GM12878 (cell line): ENCODE results near the gene STX16. TPM values are rescaled to one million over a fixed set of nuclear protein-coding genes. Genes with fewer than 3 reads are reported as not detected.

Experiments
- ATAC-seq: fragments of 200-7000 bp; cut with Tn5 transposase; 3 replicates; pipeline ENCODE4 v1.9.1; 2020; ENCODE audit warnings: mild to moderate bottlenecking, moderate library complexity
- BruUV-seq: library from RNA; stranded (reverse); fragments of 400-500 nt; replicated peaks from 2 replicates; lab custom pipeline; 2021; lab: Mats Ljungman, UMichigan
- CTCF ChIA-PET: fragments of 300-600 bp; sonication (Branson Sonifier 250); formaldehyde crosslinking; extraction: SDS; loops from one replicate; lab custom pipeline; 2021; ENCODE audit warnings: inconsistent platforms; lab: Yijun Ruan, JAX
- POLR2A ChIA-PET: fragments of 350-600 bp; formaldehyde crosslinking; extraction: SDS; loops from one replicate; lab custom pipeline; 2021; ENCODE audit warnings: inconsistent platforms; lab: Charles Lee
- RAD21 ChIA-PET: fragments of 300-600 bp; sonication (Branson Sonifier 250); formaldehyde crosslinking; loops from one replicate; lab custom pipeline; 2023; ENCODE audit warnings: antibody characterized with exemption; ENCODE audit not compliant: unreplicated experiment; lab: Charles Lee
- SMC1A ChIA-PET: fragments of 300-600 bp; sonication (Branson Sonifier 250); formaldehyde crosslinking; loops from one replicate; lab custom pipeline; 2023; ENCODE audit not compliant: unreplicated experiment, uncharacterized antibody; lab: Charles Lee
- DNase-seq: peaks from one replicate; pipeline ENCODE4 v3.0.0-alpha.2; 2011; ENCODE audit warnings: low read depth, low spot score
- FAIRE-seq: peaks from 3 replicates; lab custom pipeline; 2011; peaks lifted over from hg19 to GRCh38; lab: Jason Lieb, UNC
- H2AFZ ChIP-seq: 2 replicates; pipeline ENCODE4 v1.6.0; 2011; ENCODE audit warnings: low read depth, low read length, control low read depth; ENCODE audit not compliant: control insufficient read depth
- H3K27ac ChIP-seq: 2 replicates; pipeline ENCODE4 v1.5.1; 2011; ENCODE audit warnings: control low read depth; ENCODE audit not compliant: control insufficient read depth, insufficient read depth
- H3K27me3 ChIP-seq, 2 experiments: replicated peaks in 1 of 2; 2 replicates each; pipeline versions ENCODE4 v1.6.0 to v1.6.1; 2011; ENCODE audit warnings: low read length in 1 of 2; ENCODE audit not compliant: control insufficient read depth in 2 of 2, insufficient read depth in 2 of 2
- H3K36me3 ChIP-seq, 2 experiments: 2 replicates each; pipeline ENCODE4 v1.5.1; 2011; ENCODE audit warnings: low read length in 1 of 2; ENCODE audit not compliant: control insufficient read depth in 2 of 2, insufficient read depth in 2 of 2
- H3K4me1 ChIP-seq: 2 replicates; pipeline ENCODE4 v1.6.1; 2011; ENCODE audit warnings: mild to moderate bottlenecking, low read length, moderate library complexity, mixed read lengths; ENCODE audit not compliant: control insufficient read depth, insufficient read depth
- H3K4me2 ChIP-seq: 2 replicates; pipeline ENCODE4 v1.6.0; 2011; ENCODE audit warnings: control low read depth; ENCODE audit not compliant: control insufficient read depth, insufficient read depth
- H3K4me3 ChIP-seq: fragments of 200-600 bp; sonication (generic); 2 replicates; pipeline ENCODE4 v1.5.1; 2016
- H3K79me2 ChIP-seq: 2 replicates; pipeline ENCODE4 v1.6.0; 2011; ENCODE audit warnings: low read length; ENCODE audit not compliant: control insufficient read depth, insufficient read depth
- H3K9ac ChIP-seq: 2 replicates; pipeline ENCODE4 v1.8.0; 2011; ENCODE audit warnings: low read length, control low read depth, mixed read lengths; ENCODE audit not compliant: control insufficient read depth, insufficient read depth
- H3K9me3 ChIP-seq: replicated peaks from 3 replicates; pipeline ENCODE4 v1.5.1; 2011; ENCODE audit warnings: mild to moderate bottlenecking, low read length; ENCODE audit not compliant: control insufficient read depth, insufficient read depth
- H4K20me1 ChIP-seq: 2 replicates; pipeline ENCODE4 v1.6.0; 2011; ENCODE audit not compliant: control insufficient read depth, insufficient read depth
- BACH1 ChIP-seq: fragments of 450-650 bp; IDR thresholded peaks from 2 replicates; pipeline ENCODE4 v1.6.1; 2017; ENCODE audit warnings: mild to moderate bottlenecking, borderline replicate concordance
- BCL3 ChIP-seq: IDR thresholded peaks from 2 replicates; pipeline ENCODE4 v1.6.1; 2011; ENCODE audit warnings: borderline replicate concordance, low read depth, mild to moderate bottlenecking, moderate library complexity, low read length; ENCODE audit not compliant: insufficient read depth, poor library complexity, severe bottlenecking
- CEBPZ ChIP-seq: fragments of 150-350 bp; IDR thresholded peaks from 2 replicates; pipeline ENCODE4 v1.6.1; 2016; ENCODE audit warnings: low read depth, low read length
- EED ChIP-seq: sonication (generic); IDR thresholded peaks from 2 replicates; pipeline ENCODE4 v1.6.1; 2016; ENCODE audit warnings: antibody characterized with exemption, low read depth
- PAX8 ChIP-seq: fragments of 450-650 bp; IDR thresholded peaks from 2 replicates; pipeline ENCODE4 v1.6.1; 2017; ENCODE audit warnings: mild to moderate bottlenecking, moderate library complexity
- POU2F2 ChIP-seq: IDR thresholded peaks from 3 replicates; pipeline ENCODE4 v1.6.1; 2011; ENCODE audit warnings: low read depth, mild to moderate bottlenecking, low read length, borderline replicate concordance
- RCOR1 ChIP-seq: conservative IDR thresholded peaks from 2 replicates; pipeline ENCODE4 v1.6.1; 2012; ENCODE audit warnings: low read depth, low read length, improper control_type of control experiment
- SREBF1 ChIP-seq: IDR thresholded peaks from 2 replicates; pipeline ENCODE4 v1.6.1; 2012; ENCODE audit warnings: mild to moderate bottlenecking, low read length
- YBX1 ChIP-seq: fragments of 450-650 bp; IDR thresholded peaks from 2 replicates; pipeline ENCODE4 v1.6.1; 2016; ENCODE audit warnings: antibody characterized with exemption
- WGBS: methylation state at CpG from one replicate; pipeline ENCODE4 v1.1.6; 2016; ENCODE audit warnings: low lambda C conversion rate; ENCODE audit not compliant: insufficient replicate concordance, insufficient coverage; ENCODE audit errors: missing lambda C conversion rate; 5-methylcytosine and 5-hydroxymethylcytosine counted together
- in situ Hi-C: fragments of 300-500 bp; cut with MboI; formaldehyde crosslinking; loops from 9 replicates; pipeline ENCODE4 v1.14.3; 2018; ENCODE audit warnings: mixed read lengths
- intact Hi-C: fragments of 100-400 bp; cut with micrococcal nuclease; formaldehyde crosslinking; loops from one replicate; pipeline ENCODE4 v1.14.2; 2022; ENCODE audit not compliant: unreplicated experiment
- polyA plus RNA-seq, 11 experiments: library from polyadenylated mRNA; depleted of rRNA in 4 of 11; unstranded in 6 of 11; stranded (reverse) in 5 of 11; fragments of >200 nt; fragmentation: Nextera tagmentation in 4 of 11; fragmentation: Illumina TruSeq in 1 of 11; extraction: Ambion mirVana in 4 of 11; extraction: Trizol in 1 of 11; gene quantifications; 1 replicate in 1 of 11; 2 replicates in 10 of 11; pipeline versions ENCODE4 v1.2.1 to v1.2.3, GENCODE V29; 2011 to 2016; ENCODE audit warnings: inconsistent platforms in 2 of 11, missing spikeins in 2 of 11, low read depth in 1 of 11
- total RNA-seq, 4 experiments: library from RNA; depleted of rRNA in 3 of 4; stranded (reverse); fragments of >200 nt in 3 of 4; fragmentation: Illumina TruSeq in 1 of 4; extraction: Trizol in 1 of 4; gene quantifications; 2 replicates each; pipeline versions ENCODE4 v1.2.1 to v1.2.3, GENCODE V29; 2013 to 2021
- TF ChIP-seq, protein P1 (sequence below): IDR thresholded peaks from 2 replicates; pipeline ENCODE4 v1.6.1; 2011; ENCODE audit warnings: borderline replicate concordance, low read depth, mild to moderate bottlenecking, moderate library complexity, mixed read lengths, low read length; ENCODE audit not compliant: insufficient read depth; ENCODE audit errors: extremely low read length
- TF ChIP-seq, protein P2 (sequence below): fragments of 450-650 bp; formaldehyde crosslinking; IDR thresholded peaks from 2 replicates; pipeline ENCODE4 v1.4.0; 2022; ENCODE audit warnings: mild to moderate bottlenecking, moderate library complexity

Gene STX16
- total and polyA plus RNA-seq, 10 of the 15 experiments (the other 5 are each of a cell fraction or from before 2014, with no cell fraction given) = 6.3 to 68.4 (median 35.8) TPM

DNA sequence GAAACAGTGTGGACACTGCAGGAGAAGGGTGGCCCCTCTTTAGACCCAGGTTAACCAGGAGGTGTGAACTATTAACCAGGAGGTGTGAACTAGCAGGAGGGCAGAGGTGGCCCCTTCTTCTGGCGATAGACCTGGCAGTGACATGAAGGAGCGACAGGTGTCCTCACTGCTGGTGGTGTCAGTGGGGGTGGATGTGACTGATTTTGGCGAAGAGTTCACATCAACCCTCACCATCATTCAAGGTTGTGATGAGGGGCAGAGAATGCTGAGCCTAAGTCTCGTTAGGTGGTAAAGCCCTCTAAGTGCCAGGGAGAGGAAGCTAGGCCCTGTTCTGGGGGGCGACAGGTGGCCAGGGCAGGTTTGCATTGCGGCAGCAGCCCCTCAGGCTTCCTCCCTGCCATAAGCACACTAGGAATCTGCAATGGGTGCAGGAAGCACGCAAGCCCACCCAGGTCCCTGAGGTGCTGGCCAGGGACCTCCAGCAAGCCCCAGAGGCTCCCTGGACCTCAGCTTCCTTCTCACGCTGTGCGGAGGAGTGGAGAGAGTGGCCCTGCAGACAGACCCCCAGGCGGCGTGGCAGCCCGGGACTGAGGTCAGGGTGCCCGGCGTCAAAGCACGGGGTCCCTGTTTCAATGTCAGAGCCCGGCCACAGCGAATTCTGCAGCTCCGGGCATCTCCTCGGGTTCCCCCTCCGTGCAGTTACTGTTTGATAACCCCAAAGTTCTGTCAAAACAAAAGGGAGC is 55.2 kb downstream of the STX16 start:
- no peak overlapping the region for H2AFZ ChIP-seq
- ChIA-PET CTCF (interaction anchor here (1.2 kb wide), 1 partner anchor 435 kb away, joined by 3 read pairs; no protein-coding TSS in a partner anchor), RAD21 (no interaction called here), POLR2A (no interaction called here), SMC1A (no interaction called here)
- intact Hi-C loops (no loop called here), in situ Hi-C loops (no loop called here)
- H3K79me2 ChIP-seq = no peaks in the 10 kb centered on the region
- no TSS peak for BruUV-seq
- FAIRE-seq = no peak
- H3K9me3 ChIP-seq = no peaks in the 10 kb centered on the region
- WGBS = 89% methylated on average over 20 of the region's 20 CpGs
- H3K4me2 ChIP-seq = no peak overlapping the region
- H3K4me1 ChIP-seq = no peaks in the 10 kb centered on the region
- no peak for TF ChIP-seq POU2F2
- no peak for TF ChIP-seq RCOR1
- TF ChIP-seq PAX8 = no peak
- no peak for TF ChIP-seq BCL3
- TF ChIP-seq CEBPZ = no peak
- TF ChIP-seq BACH1 = no peak
- no peak for TF ChIP-seq SREBF1
- TF ChIP-seq YBX1 = no peak
- no peak for TF ChIP-seq EED
- TF ChIP-seq, protein P1, sequence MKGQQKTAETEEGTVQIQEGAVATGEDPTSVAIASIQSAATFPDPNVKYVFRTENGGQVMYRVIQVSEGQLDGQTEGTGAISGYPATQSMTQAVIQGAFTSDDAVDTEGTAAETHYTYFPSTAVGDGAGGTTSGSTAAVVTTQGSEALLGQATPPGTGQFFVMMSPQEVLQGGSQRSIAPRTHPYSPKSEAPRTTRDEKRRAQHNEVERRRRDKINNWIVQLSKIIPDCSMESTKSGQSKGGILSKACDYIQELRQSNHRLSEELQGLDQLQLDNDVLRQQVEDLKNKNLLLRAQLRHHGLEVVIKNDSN = no peak
- TF ChIP-seq, protein P2, sequence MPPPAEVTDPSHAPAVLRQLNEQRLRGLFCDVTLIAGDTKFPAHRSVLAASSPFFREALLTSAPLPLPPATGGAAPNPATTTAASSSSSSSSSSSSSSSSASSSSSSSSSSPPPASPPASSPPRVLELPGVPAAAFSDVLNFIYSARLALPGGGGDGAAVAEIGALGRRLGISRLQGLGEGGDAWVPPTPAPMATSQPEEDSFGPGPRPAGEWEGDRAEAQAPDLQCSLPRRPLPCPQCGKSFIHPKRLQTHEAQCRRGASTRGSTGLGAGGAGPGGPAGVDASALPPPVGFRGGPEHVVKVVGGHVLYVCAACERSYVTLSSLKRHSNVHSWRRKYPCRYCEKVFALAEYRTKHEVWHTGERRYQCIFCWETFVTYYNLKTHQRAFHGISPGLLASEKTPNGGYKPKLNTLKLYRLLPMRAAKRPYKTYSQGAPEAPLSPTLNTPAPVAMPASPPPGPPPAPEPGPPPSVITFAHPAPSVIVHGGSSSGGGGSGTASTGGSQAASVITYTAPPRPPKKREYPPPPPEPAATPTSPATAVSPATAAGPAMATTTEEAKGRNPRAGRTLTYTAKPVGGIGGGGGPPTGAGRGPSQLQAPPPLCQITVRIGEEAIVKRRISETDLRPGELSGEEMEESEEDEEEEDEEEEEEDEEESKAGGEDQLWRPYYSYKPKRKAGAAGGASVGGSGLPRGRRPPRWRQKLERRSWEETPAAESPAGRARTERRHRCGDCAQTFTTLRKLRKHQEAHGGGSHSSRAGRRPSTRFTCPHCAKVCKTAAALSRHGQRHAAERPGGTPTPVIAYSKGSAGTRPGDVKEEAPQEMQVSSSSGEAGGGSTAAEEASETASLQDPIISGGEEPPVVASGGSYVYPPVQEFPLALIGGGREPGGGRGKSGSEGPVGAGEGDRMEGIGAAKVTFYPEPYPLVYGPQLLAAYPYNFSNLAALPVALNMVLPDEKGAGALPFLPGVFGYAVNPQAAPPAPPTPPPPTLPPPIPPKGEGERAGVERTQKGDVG (CRISPR knock-in tag) = no peak
- H3K4me3 ChIP-seq = no peak overlapping the region
- DNase-seq = no peak
- peaks cover 0 to 3% of the 10 kb centered on the region in 2 experiments; a peak in 2 of 4 replicates for H3K36me3 ChIP-seq
- H3K27me3 ChIP-seq = no peaks in the 10 kb centered on the region
- no peaks in the 10 kb centered on the region for H4K20me1 ChIP-seq
- H3K9ac ChIP-seq = no peak overlapping the region
- no peak for ATAC-seq
- no peak overlapping the region for H3K27ac ChIP-seq
